Right lobe of liver (tissue), 4 donors: Measurements from ENCODE around the gene EPHB1.

Source experiments
- CTCF ChIP-seq, 4 donors: fragments of 200-600 bp in 3 of 4; fragments of 450-650 bp in 1 of 4; IDR thresholded peaks; one replicate each; pipeline versions ENCODE4 v1.5.1 to v1.8.0; 2016 to 2022; ENCODE audit warnings: antibody characterized with exemption in 4 of 4, mild to moderate bottlenecking in 2 of 4
- POLR2A ChIP-seq: fragments of 450-650 bp; IDR thresholded peaks from one replicate; pipeline ENCODE4 v1.6.1; 2017; ENCODE audit warnings: antibody characterized with exemption, mild to moderate bottlenecking
- donor health status: DM: no; HTN: no; CAD: no.
- donor health status: DM: no; HTN: no; CAD: no.
- donor health status: DM: no; HTN: yes; CAD: no.

GRCh38 chr3:134964226-134964625 is 169.2 kb downstream of the EPHB1 start:
- TF ChIP-seq POLR2A (no peak), CTCF (IDR thresholded peaks at IDR 0.05) (no peak)
